Activated CD4-positive, alpha-beta T cell treated with anti-CD3 and anti-CD28 coated beads, Interleukin-2, amount 50 U/mL, for 48 hours (primary cell): ENCODE results near the gene ALPI.
"Not testable (repeated sequence)": the region's sequence is repeated elsewhere in the genome, so short reads cannot be mapped to it uniquely, and the experiment has no call there.

Source experiments
- DNase-seq, 2 experiments: peaks; one replicate each; pipeline ENCODE4 v3.0.0-alpha.2; 2020

The ALPI gene

GRCh38 chr2:232455426-232456255 is at the start of gene ALPI:
ALPI (plus strand) TSS chr2:232456153; CDS start chr2:232456200, 47 bp downstream.
- no peak for DNase-seq

DNA sequence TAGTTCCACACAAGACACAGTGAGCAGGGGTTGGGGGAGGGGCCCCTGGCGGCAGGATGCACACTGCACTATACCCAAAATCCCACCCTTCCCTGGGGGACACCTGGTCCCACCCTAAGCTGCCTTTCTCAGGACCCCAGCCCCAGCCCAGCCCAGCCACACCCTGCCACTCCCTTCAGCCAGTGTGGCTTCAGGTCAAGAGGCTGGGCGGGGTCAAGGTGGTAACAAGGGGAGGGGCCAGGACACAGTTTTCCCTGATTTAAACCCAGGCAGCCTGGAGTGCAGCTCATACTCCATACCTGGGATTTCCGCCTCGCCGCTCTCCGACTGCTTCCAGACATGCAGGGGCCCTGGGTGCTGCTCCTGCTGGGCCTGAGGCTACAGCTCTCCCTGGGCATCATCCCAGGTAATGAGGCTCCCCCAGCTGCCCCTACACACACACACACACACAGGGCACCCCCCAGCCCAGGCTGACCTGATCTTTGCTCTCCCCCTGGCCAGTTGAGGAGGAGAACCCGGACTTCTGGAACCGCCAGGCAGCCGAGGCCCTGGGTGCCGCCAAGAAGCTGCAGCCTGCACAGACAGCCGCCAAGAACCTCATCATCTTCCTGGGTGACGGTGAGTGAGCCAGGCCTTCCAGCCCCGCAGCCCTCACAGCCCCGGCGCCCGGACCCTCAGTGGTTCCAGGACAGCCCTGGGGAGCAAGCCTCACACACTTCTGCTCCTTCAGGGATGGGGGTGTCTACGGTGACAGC is 49.2 kb upstream of the ALPI start, which contains the start of gene ALPG:
Gene ALPG, plus strand, starts transcription at position 289 of the 755 bp plus-strand sequence. Its CDS starts 51 bp downstream, at position 340.
- no peak for DNase-seq

DNA sequence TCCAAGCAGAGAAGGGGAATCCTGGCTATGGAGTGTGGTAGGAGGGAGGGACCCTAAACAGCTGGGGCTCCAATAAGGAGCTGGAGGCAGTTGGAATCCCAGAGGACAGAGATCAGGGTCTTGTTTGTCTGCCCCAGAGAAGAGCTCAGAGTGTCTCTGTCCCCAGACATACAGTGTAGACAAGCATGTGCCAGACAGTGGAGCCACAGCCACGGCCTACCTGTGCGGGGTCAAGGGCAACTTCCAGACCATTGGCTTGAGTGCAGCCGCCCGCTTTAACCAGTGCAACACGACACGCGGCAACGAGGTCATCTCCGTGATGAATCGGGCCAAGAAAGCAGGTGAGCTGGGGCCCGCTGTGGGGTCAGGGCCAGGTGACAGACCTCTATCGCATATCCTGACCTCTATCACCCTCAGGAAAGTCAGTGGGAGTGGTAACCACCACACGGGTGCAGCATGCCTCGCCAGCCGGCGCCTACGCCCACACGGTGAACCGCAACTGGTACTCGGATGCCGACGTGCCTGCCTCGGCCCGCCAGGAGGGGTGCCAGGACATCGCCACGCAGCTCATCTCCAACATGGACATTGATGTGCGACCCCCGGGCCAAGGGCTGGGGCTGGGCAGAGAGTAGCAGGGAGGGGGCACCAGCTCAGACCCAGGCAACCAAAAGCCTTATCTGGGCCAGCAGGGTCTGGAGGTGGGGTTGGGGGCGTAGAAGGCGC is 48.4 kb upstream of the ALPI start:
- not testable (repeated sequence) for DNase-seq

DNA sequence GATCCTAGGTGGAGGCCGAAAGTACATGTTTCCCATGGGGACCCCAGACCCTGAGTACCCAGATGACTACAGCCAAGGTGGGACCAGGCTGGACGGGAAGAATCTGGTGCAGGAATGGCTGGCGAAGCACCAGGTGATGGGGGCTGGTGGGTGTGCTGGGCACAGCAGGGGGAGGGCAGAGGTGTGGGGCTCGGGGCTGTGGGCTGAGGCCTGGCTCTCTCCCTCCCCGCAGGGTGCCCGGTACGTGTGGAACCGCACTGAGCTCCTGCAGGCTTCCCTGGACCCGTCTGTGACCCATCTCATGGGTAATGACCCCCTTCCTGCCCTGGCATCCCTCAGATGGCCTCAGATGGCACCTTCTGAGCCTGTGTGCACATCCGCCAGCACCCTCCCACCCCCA is 47.7 kb upstream of the ALPI start:
- not testable (repeated sequence) for DNase-seq

- DNase-seq = not testable (repeated sequence)
Observed at GRCh38 chr2:232409617-232410016, 46.3 kb upstream of the ALPI start.

- DNase-seq = no peak
Observed at GRCh38 chr2:232410238-232410900, 45.6 kb upstream of the ALPI start.

DNA sequence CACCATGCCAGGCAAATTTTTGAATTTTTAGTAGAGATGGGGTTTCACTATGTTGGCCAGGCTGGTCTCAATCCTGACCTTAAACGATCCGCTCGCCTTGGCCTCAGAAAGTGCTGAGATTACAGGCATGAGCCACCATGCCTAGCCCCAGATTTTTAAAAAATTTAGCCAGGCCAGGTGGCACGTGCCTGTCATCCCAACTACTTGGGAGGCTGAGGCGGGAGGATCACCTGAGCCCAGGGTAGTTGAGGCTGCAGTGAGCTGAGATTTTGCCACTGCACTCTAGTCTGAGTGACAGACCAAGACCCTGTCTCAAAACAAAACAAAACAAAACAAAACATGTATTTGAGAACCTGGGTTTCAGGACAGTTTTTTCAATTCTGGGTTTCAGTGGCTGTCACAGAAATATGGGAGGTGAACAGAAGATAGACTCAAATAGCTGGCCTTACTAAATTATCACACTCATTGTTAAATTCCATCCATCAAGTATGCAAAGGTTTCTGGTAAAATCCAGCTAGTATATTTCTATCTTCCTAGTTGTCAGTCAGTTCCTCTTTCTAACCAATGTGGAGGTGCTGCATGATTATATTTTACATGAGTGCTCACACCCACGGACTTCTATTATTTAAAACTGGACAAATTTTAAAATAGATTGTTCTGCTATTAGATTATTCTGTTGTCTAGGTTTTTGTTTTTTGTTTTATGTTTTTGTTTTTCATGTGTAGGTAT is 43.9 kb upstream of the ALPI start:
- no peak for DNase-seq

DNA sequence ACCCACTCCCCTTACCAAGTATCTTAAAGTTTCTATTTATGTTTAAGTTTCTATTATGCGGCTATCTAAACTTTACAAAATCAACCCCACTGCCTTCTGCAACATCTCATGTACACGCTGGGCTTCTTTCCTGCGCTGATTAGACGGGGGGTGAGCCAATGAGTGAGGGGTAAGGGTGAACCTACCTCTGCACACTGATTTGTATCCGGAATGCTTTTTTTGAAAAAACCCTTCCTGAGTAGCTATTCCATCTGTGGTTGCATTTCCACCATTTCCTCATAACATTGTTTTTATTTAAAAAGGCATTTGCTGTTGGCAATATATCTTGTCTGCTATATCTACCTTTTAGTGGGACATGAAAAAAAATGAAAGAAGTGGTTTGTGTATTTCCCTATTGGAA is 43.0 kb upstream of the ALPI start:
- no peak for DNase-seq

DNA sequence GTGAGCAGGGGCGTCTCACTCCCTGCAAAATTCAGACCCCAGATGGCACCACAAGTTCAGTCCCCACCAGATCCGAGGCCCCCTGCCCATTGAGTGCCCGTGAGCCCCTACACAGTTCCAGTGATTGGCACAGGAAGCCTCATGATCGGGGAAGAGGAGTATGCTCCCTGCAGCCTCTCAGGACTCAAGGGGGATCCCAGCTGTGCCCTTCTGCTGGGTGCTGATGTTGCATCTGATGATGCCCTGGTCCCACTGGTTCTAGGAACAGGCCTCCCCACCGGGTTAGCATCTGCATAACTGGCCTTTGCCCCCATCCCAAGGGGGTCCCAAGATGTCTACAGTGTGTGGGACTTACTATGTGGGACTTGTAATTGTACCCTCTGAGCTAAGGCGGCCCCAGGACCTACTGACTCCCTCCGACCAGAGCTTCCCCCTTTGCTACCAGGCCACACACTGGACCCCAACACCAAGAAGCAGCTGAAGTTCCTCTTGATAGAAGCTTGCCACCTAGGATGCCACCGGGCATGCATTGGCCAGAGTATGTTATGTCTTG is 40.7 kb upstream of the ALPI start:
- DNase-seq = no peak

DNA sequence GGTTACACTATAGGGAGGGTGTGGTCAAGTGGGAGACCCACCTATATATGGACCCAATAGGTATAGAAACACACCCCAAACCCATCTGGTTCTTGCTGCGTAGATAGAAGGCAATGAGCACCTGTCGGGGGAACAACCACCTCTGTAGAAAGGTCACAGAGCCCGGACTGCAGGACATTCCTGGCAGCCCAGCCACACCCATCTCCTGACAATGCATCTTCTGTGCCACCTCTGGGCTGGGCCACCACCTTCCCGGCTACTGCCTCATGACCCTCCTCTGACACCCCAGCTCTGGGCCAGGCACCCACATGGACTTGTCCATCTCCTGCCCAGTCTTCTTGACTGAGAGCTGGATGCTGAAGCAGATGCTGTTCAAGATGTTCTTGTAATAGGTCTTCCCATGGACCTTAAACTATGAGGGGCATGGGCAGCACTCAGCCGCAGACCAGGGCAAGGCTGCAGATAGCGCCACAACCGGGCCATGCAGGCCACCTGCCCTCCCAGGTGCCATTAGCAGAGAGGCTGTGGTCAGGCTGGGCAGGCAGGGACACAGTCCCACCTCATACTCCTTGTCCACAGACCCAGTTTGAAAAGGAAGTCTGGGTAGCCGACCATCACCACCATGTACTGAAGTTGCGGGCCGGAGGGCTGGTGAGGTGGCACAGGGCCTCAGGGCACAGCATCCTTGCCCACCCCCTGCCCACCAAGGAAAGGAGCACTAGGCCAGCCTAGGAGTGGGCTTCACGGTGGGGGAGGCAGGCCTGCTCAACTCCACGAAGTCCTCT is 40.0 kb upstream of the ALPI start:
- no peak for DNase-seq

GRCh38 chr2:232416521-232417470 is 39.2 kb upstream of the ALPI start:
- DNase-seq = no peak

- DNase-seq = no peak
Observed at GRCh38 chr2:232417489-232417888, 38.5 kb upstream of the ALPI start.

DNA sequence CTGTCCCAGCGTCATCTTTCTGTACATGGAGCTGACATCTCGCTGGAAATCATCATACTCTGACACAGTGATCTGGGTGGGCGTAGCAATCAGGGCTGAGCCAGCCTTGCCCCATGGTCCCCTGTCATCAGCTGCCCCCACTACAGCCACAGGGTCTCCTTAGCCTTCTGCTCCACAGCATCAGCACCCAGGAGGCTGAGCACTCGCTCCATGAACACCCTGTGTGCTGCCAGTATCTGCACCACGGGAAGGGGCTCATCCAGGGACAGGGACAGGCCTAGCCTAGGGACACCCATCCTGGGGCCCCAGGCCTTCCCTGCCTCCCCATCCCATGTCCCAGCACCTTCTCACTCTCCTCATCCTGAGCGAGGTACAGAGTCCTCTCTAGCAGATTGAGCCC is 37.9 kb upstream of the ALPI start:
- no peak for DNase-seq

DNA sequence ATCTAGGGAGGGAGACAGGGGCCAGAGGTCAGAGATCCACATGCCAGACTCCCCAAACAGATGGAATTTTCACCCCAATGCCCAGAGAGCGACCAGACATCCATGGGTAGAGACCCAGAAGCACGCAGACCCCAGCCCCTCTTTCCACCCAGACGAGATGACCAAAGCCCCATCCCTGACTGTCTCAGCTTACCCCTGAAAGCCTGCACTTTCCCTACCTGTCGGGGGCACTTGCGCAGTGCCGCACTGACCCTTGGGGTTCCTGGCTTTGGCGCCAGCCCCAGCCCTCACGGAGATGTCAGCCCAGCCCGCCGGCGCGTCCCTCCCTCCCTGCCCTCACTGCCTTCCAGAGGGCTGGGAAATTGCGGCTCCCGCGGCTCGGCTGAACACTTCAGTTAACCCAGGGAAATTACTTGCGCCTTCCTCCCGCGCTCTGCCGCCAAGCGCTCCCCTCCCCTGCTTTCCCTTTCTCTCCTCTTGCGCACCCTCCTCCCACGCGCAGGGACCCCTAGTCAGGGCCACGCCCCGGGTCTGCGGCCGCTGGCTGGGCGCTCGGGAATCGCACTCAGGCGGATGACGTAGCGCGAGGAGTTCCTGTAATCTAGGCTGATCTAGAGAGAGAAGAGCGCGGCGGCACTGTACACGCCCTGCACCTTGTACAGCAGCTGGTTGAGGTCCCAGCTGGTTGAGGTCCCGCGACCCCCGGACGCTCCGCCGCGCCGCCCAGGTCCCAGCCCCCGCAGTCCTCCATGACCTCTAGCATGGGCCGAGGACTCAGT is 37.3 kb upstream of the ALPI start:
- peak in 1 of 2 experiments; percentile 36 for DNase-seq

GRCh38 chr2:232419245-232420072 is 36.5 kb upstream of the ALPI start:
- peak in 1 of 2 experiments; percentile 18 for DNase-seq

DNA sequence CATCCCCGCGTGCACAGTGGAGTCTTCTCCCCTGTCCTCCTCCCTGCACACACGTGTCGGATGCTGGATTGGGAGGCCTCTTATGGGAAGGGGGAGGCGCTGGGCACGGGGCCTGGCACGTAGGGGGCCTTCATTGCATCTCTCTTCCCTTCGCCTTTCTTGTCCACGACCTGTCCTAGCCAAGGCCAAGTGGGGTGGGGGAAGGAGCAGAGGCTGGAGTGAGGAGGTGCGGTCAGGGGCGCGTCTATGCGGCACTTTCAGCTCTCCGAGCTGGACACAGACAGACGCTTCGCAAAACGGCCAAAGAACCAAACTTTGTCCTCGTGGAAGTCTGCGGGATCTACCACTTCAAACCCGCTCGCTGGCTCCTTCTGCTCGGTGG is 35.9 kb upstream of the ALPI start:
- DNase-seq = no peak

DNA sequence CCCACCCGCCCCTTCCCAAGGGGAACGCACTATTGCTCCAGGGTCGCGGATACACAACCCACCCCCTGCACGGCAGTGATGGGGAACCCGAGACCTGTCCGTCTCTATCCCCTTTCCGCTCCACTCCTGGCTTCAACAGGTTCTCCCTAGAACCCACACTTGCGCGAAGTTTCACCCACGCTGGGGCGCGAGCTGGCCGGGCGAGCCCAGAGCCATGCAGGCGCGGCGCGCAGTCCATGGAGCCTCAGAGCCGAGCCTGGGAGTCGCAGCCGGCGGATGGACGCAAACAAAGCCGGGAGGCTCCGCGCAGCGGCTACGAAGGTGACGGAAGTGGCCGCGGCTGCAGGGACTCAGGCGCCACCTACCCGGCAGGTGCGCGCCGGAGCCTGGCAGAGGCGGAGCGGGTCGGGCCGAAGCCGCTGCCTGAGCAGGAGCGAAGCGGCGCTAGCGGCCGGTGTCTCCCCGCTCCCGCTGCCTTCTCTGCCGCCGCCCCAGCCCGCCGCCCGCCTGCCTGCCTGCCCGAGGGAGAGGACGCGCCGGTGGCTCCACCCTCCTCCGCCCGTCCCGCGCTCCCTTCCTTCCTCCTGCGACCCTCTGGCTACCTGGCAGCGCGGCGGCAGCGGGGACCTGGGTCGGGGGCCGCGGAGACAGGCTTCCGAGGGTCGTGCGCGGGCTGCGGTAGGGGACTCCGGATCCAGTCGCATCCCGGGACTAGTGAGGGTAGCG is 35.3 kb upstream of the ALPI start:
- DNase-seq = peak in 1 of 2 experiments; percentile 36
